ENCODE results near the gene CHST2.
"Not testable (repeated sequence)": the region's sequence is repeated elsewhere in the genome, so short reads cannot be mapped to it uniquely, and the experiment has no call there.

DNA sequence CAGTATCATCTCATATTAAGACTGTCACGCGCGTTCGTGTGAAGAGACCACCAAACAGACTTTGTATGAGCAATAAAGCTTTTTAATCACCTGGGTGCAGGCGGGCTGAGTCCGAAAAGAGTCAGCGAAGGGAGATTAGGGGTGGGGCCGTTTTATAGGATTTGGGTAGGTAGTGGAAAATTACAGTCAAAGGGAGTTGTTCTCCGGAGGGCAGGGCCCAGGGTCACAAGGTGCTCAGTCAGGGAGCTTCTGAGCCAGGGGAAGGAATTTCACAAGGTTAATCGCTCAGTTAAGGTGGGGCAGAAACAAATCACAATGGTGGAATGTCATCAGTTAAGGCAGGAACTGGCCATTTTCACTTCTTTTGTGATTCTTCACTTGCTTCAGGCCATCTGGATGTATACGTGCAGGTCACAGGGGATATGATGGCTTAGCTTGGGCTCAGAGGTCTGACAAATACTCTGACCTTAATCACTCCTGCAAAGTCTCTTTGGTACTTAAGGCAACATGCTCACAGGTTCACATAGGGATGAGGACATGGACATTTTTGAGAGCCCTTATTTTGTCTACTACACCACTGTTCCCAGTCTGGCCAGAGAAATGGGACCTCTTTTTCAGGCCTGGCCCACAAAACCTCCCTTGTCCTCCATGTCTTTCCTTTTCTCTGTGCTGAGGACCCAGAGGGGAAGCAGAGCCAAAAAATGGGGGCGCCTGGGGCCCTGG is 47.1 kb upstream of the CHST2 start:
- TF ChIP-seq, protein P1, sequence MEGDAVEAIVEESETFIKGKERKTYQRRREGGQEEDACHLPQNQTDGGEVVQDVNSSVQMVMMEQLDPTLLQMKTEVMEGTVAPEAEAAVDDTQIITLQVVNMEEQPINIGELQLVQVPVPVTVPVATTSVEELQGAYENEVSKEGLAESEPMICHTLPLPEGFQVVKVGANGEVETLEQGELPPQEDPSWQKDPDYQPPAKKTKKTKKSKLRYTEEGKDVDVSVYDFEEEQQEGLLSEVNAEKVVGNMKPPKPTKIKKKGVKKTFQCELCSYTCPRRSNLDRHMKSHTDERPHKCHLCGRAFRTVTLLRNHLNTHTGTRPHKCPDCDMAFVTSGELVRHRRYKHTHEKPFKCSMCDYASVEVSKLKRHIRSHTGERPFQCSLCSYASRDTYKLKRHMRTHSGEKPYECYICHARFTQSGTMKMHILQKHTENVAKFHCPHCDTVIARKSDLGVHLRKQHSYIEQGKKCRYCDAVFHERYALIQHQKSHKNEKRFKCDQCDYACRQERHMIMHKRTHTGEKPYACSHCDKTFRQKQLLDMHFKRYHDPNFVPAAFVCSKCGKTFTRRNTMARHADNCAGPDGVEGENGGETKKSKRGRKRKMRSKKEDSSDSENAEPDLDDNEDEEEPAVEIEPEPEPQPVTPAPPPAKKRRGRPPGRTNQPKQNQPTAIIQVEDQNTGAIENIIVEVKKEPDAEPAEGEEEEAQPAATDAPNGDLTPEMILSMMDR (IDR thresholded peaks at IDR 0.05), result not testable (repeated sequence)
- not testable (repeated sequence) for TF ChIP-seq POLR2AphosphoS5, POLR2A, EP300 (IDR thresholded peaks at IDR 0.05)
